Stimulated activated CD4-positive, alpha-beta T cell treated with anti-CD3 and anti-CD28 coated beads, Interleukin-4, amount 100 ng/mL, for 4 hours (primary cell): Measurements from ENCODE around the gene SF3A2.

Source experiments
- DNase-seq, 2 experiments: peaks; one replicate each; pipeline ENCODE4 v3.0.0-alpha.2; 2020

The SF3A2 gene

GRCh38 chr19:2228157-2229030 is 8.2 kb upstream of the SF3A2 start:
- no peak for DNase-seq

GRCh38 chr19:2229103-2230032 is 7.3 kb upstream of the SF3A2 start:
- DNase-seq, result no peak

- no peak for DNase-seq
These were observed 6.5 kb upstream of the SF3A2 start for GRCh38 chr19:2230033-2230531.

- no peak for DNase-seq
These were observed 5.7 kb upstream of the SF3A2 start for GRCh38 chr19:2230807-2231533.

DNA sequence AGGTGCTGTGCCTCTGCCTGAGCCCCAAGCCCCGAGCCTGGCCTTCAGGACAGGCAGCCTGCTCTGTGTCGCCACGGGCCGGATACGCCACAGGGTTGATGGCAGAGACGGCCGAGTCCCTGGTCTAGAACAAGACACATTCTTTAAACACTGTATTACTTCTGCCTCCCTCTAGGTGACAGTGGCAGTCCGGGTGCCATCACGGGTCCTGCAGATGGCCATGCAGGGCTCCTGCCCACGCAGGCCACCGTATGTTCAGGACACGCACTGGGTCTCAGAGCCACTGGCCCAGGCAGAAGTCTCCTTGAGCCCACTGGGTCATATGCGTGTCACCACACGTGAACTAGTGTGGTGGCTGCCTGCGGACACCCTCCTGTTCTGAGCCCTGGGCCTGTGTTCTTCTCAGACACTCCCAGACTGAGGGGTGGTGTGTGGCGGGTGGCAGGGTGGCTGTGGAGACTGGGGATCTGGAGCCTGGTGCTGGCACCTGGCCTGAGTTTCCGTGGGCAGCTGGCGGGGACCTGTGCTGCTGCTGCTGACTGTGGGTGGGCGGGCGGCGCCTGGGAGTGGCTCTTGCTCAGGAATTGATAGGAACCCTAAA is 4.9 kb upstream of the SF3A2 start:
- DNase-seq, result no peak

DNA sequence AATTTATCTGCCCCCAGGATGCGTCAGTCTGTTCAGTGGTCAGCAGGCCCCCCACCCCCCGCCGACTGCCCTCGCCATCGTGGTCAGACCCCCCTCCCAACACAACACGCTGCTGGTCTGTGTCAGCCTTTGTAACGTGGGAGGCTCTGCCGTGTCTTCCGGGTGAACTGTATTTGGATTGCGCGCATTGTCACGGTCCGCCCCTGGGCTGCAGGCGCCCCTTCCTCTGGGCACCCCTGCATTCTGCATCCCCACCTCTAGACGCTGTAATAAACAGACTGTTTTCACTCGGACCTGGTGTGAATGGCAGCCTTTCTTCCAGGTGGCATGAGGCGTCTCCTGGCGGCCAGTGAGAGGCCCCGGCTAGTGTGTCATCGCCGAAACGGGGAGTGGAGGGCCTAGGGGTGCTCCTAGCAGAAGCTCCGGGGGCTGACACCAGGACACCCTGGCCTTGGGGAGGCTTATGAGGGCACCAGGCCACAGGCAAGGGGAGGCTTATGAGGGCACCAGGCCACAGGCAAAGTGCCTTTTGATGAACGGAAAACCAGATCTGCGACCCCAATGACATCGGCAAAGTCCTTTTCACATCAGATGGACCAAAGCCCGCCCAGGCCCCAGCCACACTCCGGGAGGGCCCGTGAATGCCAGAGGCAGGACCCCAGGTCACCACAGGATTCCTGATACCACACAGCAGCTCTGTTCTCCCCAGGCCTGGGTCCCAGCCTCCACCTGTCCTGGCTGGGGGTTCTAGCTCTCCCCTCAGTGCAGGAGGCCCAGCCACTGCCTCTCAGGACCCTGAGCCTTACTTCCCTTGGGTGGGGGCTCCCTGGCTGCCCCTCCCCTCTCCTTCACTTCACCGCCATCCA is 4.1 kb upstream of the SF3A2 start:
- DNase-seq, result no peak

DNA sequence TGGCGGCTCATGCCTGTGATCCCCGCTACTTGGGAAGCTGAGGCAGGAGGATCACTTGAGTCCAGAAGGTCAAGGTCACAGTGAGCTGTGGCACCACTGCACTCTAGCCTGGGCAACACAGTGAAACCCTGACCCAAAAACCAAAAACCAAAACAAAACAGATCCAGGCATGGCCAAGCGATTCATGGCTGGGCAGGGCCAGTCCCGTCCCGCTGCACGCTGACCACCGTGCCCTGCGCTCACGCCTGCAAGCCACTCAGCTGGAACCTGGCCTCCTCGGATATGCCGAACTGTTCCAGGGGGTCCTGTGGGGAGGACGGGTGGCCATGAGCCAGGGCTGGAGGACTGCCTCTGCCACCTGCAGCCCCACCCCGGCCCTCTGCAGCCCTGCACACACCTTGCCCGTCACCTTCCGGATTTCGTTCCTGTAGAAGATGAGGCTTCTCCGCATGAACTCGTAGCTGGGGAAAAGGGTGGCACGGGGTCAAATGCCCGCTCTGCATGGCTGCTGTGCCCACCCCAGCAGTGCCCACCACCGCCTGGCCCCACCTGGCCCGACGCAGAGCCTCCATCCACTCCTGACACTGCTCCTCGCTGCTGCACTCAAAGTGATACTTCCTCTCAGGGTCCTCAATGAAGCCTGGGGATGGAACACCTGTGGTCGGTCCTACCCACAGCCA is 2.9 kb upstream of the SF3A2 start:
- no peak for DNase-seq

DNA sequence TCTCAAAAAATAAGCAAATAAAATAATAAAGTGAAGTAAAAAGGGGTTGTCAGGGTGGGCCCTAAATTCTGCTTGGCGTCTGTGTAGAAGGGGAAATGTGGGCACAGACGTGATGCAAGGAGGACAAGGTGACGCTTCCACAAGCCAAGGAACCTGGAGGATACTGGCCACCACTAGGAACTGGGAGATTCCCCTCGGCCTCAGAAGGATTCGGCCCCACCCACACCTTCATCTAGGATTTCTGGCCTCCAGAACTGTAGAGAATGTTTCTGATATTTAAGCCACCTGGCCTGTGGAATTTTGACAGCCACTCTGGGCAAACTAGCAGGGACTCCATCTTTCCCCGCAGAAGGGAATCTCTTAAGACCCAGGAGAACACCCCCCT is 1.6 kb upstream of the SF3A2 start:
- DNase-seq, result no peak

DNA sequence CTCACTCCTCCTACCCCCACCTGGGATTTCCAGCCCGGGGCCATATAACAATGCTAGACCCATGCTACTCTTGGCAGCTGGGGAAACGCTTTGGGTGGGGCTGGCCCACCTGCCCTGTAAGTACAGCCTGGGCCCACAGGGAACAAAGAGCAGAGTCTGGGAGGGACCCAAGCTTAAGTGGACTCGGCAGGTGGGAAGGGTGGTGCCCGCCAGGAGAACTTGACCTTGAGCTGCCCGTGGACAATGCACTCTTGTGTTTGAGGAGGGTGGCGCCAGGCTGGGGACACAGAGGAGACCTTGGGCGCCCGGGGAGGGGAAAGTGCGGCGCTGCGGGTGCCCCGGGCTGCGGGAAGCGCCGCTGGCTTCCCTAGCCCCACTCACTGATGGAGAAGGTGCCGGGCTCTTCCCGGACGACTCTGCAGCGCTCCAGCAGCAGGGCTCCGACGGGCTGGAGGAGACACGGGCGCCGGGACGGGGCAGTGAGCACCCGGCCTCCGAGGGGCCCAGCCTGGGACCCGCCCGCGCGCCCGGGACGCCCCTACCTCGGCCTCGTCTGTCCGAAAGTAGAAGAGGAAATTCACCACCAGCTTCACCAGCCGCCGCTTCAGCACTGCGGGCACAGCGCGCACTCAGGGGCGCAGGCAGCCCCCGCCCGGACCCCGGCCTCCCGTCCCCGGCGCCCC is 1.1 kb upstream of the SF3A2 start:
- DNase-seq, result no peak

GRCh38 chr19:2236064-2236313 is 635 bp upstream of the SF3A2 start:
- DNase-seq, result no peak

- no peak for DNase-seq
These were observed 636 bp downstream of the SF3A2 start for GRCh38 chr19:2237051-2237868.

DNA sequence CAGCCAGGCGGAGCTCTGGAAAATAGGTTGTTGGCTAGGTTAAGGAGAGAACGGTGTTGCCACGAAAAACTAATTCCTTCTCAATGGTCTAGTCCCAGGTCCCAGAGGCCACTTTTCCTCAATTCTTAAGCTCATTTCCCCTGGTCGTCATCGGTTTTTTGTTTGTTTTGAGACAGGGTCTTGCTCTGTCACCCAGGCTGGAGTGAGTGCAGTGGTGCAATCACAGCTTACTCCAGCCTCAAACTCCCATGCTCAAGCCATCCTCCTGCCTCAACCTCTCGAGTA is 1.2 kb downstream of the SF3A2 start:
- DNase-seq, result no peak

DNA sequence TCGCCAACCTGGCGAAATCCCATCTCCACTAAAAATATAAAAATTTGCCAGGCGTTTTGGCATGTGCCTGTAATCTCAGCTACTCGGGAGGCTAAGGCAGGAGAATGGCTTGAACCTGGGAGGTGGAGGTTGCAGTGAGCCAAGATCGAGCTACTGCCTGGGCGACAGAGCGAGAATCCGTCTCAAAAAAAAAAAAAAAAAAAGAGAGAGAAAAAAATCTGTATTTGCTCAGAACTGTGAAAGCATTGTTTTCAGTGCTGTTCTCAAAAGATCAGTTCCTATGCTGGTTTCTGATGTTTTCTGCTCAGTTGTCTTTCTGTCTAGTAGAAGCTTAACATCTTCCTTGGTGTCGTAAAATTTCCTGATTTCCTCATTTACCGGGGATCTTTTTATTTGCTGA is 2.5 kb downstream of the SF3A2 start:
- DNase-seq, result no peak

GRCh38 chr19:2239771-2240770 is 3.4 kb downstream of the SF3A2 start:
- DNase-seq, result peak in 1 of 2 experiments; percentile 33

DNA sequence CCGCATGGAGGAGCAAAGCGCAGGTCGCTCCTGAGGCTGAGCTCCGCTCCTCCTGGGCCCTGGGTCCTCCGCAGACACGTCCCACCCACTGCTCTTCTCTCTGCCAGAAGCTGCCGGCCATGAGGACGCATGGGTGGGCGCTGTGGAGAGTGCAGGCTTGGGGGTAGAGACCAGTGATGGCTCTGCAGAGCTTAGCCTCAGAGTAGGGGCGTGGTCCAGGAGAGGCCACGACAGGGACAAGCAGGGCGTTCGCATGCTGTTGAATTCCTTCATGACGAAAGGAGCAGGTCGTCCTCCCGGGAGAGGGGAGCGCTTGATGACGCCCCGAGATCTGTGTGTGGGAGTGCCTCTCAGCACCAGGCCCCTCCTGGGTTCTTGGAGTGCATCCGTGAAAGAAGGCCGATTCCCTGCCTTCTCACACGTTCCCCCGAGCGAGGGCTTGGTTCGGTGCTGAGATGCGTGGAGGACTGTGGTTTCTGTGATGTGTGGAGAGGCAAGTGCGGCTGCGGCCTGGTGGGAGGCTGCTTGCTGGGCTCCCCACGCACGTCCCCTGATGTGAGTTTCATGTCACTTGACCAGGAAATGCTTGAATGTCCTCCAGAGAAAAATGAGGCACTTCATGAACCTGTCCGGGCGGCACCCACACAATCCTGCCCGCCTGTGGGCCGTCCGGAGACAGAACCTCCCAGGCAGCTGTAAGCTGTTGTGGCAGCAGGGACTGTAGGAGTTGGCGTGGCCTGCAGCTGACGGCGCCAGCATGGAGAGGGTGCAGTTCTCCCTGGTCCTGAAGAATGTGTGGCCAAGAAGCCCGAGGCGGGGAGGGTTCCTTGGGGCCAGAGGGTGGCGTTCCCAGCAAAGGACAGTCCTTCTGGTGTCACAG is 4.5 kb downstream of the SF3A2 start:
- no peak for DNase-seq

DNA sequence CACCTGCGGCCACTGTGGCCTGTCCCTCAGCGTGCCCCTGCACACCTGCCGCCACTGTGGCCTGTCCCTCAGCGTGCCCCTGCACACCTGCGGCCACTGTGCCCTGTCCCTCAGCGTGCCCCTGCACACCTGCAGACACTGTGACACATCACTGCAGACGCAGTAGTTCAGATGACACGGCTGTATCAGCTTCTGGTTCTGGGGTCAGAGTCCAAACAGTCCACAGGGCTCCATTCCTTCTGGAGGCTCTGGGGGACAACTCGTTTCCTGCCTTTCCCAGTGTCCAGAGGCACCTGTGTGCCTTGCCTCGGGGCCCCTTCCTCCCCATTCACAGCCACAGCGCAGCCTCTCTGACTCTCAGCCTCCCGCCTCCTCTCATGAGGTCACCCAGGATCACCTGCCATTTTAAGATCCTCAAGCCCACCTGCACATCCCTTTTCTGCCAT is 5.5 kb downstream of the SF3A2 start:
- no peak for DNase-seq

GRCh38 chr19:2242816-2243215 is 6.2 kb downstream of the SF3A2 start:
- DNase-seq, result no peak
